Measurements from ENCODE around the gene TPSB2. TPM values are rescaled to one million over a fixed set of nuclear protein-coding genes. Genes with fewer than 3 reads are reported as not detected.
"Not testable (repeated sequence)": the region's sequence is repeated elsewhere in the genome, so short reads cannot be mapped to it uniquely, and the experiment has no call there.

TPSB2 gene
- total RNA-seq, 2 donors from 2014 or later: 39.1 to 92.9 TPM

DNA sequence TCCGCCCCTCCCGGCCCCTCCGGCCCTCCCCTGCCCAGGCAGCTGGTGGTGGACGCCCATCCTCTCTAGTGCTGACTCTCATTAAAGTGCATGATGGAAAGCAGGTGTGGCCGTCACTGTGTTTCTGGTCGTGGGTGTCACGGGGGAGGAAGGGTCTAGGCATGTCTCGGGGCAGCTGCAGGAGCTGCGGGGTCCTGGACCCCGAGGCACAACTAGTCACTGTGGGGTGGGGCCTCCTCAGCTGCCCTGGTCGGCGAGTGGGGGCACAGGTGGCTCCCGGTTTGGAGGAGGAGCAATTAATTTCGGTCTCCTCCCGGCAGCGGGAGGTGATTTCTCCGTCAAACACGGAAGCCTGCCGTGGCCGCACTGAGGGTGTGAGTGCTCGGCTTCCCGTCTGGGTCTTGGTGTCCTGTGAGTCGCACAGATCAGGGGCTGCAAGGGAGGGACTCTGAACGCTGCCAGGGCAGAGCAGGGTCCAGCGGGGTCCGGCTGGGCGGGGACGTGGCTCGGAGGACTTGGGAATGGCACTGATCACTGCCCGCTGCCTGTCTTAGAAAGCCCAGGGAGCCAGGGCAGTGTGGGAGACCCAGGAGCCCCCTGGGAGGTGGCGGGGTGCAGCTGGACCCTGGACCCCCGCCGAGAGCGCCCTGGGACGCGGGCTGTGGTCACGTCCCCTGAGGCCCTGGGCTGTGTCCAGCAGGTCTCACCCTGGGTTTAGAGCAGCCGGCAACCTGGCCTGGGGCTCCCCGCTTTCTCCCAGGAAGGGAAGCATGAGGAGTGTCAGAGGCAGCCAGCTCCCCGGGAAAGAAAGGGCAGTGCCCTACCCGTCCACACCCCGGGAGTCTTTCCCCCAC is 29.1 kb upstream of the TPSB2 start:
- Histone ChIP-seq H3K27me3 (peaks cover 37% of the 10 kb centered on the region), H3K9me3 (no peaks in the 10 kb centered on the region)

DNA sequence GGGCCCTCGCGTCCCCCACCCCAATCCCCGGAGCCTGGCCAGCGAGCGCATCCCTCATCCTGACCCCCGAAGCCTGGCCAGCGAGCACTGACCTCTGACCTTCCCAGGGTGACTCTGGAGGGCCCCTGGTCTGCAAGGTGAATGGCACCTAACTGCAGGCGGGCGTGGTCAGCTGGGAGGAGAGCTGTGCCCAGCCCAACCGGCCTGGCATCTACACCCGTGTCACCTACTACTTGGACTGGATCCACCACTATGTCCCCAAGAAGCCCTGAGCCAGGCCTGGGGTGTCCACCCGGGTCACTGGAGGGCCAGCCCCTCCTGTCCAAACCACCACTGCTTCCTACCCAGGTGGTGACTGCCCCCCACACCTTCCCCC is 28.2 kb upstream of the TPSB2 start:
- Histone ChIP-seq H3K4me1 (no peaks in the 10 kb centered on the region), H3K27ac (no peak overlapping the region), H3K36me3 (no peaks in the 10 kb centered on the region), H3K4me3 (no peak overlapping the region), H3K27me3 (peaks cover 36% of the 10 kb centered on the region), H3K9me3 (no peaks in the 10 kb centered on the region), H3K9ac (ENCODE audit: low read depth in 2 of 2, low read length in 2 of 2) (no peak overlapping the region)
- no peak for DNase-seq
- intact Hi-C loops (cut with DNase I): no loop called here
- TF ChIP-seq, protein P1, sequence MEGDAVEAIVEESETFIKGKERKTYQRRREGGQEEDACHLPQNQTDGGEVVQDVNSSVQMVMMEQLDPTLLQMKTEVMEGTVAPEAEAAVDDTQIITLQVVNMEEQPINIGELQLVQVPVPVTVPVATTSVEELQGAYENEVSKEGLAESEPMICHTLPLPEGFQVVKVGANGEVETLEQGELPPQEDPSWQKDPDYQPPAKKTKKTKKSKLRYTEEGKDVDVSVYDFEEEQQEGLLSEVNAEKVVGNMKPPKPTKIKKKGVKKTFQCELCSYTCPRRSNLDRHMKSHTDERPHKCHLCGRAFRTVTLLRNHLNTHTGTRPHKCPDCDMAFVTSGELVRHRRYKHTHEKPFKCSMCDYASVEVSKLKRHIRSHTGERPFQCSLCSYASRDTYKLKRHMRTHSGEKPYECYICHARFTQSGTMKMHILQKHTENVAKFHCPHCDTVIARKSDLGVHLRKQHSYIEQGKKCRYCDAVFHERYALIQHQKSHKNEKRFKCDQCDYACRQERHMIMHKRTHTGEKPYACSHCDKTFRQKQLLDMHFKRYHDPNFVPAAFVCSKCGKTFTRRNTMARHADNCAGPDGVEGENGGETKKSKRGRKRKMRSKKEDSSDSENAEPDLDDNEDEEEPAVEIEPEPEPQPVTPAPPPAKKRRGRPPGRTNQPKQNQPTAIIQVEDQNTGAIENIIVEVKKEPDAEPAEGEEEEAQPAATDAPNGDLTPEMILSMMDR (IDR thresholded peaks at IDR 0.05): no peak

More for the DNA sequence above, 29.1 kb upstream of the TPSB2 start:
- TF ChIP-seq, protein P1 (IDR thresholded peaks at IDR 0.05): no peak
- Histone ChIP-seq H3K4me1 (no peaks in the 10 kb centered on the region), H3K36me3 (no peaks in the 10 kb centered on the region), H3K9ac (ENCODE audit: low read depth in 2 of 2, low read length in 2 of 2) (no peak overlapping the region), H3K4me3 (no peak overlapping the region), H3K27ac (no peak overlapping the region)
- intact Hi-C loops (cut with DNase I): no loop called here
- no peak for DNase-seq

DNA sequence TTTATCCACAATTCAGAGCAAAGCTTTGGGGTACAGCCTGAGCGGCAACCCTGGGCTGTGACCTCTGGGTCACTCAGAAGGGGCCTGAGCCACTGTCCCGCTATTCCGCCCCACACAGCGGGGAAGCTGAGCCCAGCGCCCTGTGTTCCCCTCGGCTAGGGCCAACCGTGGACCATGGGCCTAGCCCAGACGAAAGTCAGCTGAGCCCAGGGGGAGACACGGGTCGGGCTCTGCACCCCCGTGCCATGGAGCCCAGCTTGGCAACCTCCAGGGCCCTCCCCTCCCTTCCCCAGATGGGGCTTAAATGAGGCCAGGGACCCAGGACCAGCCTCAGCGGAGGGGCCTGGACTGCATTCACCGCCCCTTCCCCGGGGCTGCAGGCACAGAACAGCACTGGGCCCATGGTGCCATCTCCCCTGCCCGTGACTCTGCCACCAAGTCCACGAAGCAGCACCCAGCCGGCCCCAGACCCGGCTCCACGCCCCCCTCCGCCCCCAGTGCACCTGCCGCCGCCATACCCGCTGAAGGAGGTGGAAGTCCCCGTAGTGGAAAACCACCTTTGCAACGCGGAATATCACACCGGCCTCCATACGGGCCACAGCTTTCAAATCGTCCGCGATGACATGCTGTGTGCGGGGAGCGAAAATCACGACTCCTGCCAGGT is 27.7 kb upstream of the TPSB2 start:
- intact Hi-C loops (cut with DNase I): no loop called here
- H3K9me3 ChIP-seq: no peaks in the 10 kb centered on the region
- no peak overlapping the region for H3K9ac ChIP-seq (ENCODE audit: low read depth in 2 of 2, low read length in 2 of 2)
- H3K27me3 ChIP-seq: peaks cover 31% of the 10 kb centered on the region
- TF ChIP-seq, protein P1 (IDR thresholded peaks at IDR 0.05): no peak
- no peaks in the 10 kb centered on the region for H3K4me1 ChIP-seq
- DNase-seq: no peak
- no peak overlapping the region for H3K27ac ChIP-seq
- no peaks in the 10 kb centered on the region for H3K36me3 ChIP-seq
- no peak overlapping the region for H3K4me3 ChIP-seq

DNA sequence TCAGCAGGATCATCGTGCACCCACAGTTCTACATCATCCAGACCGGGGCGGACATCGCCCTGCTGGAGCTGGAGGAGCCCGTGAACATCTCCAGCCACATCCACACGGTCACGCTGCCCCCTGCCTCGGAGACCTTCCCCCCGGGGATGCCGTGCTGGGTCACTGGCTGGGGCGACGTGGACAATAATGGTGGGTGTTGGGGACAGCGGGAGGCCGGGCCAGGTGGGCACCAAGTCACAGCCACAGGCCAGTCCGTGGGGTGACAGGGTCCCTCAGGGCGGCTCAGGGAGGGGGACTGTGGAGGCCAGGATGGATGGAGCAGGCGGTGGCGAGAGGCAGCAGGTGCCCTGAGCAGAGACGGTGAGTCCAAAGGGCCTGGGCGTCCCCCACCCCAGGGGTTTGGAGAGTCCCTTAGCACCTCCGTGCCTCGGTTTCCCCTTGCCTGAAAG is 26.9 kb upstream of the TPSB2 start:
- Histone ChIP-seq H3K9ac (ENCODE audit: low read depth in 2 of 2, low read length in 2 of 2) (no peak overlapping the region), H3K4me1 (no peaks in the 10 kb centered on the region), H3K9me3 (no peaks in the 10 kb centered on the region), H3K4me3 (no peak overlapping the region), H3K27ac (no peak overlapping the region), H3K27me3 (peaks cover 27% of the 10 kb centered on the region), H3K36me3 (no peaks in the 10 kb centered on the region)
- no peak for DNase-seq
- TF ChIP-seq, protein P1 (IDR thresholded peaks at IDR 0.05): no peak
- intact Hi-C loops (cut with DNase I): no loop called here

DNA sequence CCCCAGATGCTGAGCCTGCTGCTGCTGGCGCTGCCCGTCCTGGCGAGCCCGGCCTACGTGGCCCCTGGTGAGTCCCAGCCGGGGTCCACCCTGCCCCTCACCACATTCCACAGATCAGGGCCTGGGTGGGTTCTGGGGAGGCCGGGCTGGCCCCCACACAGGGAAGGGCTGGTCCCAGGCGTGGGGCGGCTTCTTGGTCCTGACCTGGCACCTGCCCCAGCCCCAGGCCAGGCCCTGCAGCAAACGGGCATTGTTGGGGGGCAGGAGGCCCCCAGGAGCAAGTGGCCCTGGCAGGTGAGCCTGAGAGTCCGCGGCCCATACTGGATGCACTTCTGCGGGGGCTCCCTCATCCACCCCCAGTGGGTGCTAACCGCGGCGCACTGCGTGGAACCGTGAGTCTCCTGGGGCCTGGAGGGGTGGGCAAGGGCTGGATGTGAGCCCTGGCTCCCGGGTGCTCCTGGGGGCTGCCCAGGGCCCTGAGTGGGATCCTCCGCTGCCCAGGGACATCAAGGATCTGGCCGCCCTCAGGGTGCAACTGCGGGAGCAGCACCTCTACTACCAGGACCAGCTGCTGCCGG is 26.4 kb upstream of the TPSB2 start:
- peaks cover 22% of the 10 kb centered on the region for H3K27me3 ChIP-seq
- DNase-seq; intact Hi-C loops (cut with DNase I); H3K36me3 ChIP-seq; H3K4me1 ChIP-seq; H3K27ac ChIP-seq; H3K4me3 ChIP-seq; H3K9ac ChIP-seq (ENCODE audit: low read depth in 2 of 2, low read length in 2 of 2); H3K9me3 ChIP-seq: not testable (repeated sequence)

DNA sequence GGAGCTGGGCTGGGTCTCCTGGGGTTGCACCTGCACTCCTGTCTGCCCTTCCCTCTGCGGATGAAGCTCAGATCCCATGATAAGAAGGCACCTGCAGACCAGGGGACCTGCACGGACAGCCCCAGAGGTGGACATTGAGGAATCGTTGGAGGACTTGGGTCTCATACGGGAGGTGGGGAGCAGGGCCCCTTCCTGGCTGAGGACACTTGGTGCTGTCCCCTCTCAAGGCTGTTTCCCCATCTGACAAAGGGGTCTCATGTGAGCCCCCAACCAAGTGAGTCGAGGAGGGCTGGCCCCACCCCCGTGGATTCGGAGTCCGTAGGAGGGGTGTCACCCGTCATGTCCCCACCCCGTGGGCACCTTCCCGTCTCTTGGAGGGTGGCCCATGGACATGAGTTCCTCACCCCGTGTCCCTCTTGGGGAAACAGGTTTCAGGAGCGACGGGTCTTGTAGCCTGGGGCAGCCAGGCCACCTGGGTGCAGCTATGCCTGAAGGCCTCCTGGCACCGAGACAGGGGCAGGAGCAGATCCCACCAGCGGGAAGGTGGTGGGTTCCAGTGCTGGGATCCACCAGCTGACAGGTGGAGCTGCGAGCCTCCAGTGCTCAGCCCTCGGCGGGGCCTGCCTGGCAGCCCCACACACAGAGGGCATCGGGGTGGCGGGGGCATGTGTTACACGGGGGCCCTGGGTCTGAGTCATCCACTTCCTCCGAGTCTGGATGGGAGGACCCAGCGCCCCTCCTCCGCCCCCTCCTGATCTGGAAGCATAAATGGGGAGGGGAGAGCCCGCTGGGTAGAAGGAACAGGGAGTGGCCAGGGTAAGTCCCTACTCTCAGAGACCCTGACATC is 25.5 kb upstream of the TPSB2 start, which contains the start of gene TPSD1:
TPSD1 (plus strand) TSS at position 794 of the 847 bp plus-strand sequence. CDS start 212 bp downstream, outside the sequence.
- H3K27me3 ChIP-seq: peaks cover 16% of the 10 kb centered on the region
- DNase-seq; H3K4me3 ChIP-seq; H3K4me1 ChIP-seq; H3K36me3 ChIP-seq; H3K9ac ChIP-seq (ENCODE audit: low read depth in 2 of 2, low read length in 2 of 2); intact Hi-C loops (cut with DNase I); H3K9me3 ChIP-seq; H3K27ac ChIP-seq: not testable (repeated sequence)

DNA sequence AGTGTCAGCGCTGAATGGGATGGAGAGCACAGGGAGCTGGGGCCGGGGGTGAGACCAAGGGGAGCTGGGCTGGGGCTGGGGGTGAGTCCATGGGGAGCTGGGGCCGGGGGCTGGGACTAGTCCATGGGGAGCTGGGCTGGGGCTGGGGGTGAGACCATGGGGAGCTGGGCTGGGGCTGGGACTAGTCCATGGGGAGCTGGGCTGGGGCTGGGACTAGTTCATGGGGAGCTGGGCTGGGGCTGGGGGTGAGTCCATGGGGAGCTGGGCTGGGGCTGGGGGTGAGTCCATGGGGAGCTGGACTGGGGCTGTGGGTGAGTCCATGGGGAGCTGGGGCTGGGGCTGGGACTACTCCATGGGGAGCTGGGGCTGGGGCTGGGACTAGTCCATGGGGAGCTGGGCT is 24.8 kb upstream of the TPSB2 start:
- H3K27me3 ChIP-seq; H3K9me3 ChIP-seq; H3K27ac ChIP-seq; H3K4me3 ChIP-seq; intact Hi-C loops (cut with DNase I); DNase-seq; H3K9ac ChIP-seq (ENCODE audit: low read depth in 2 of 2, low read length in 2 of 2); H3K36me3 ChIP-seq; H3K4me1 ChIP-seq: not testable (repeated sequence)

DNA sequence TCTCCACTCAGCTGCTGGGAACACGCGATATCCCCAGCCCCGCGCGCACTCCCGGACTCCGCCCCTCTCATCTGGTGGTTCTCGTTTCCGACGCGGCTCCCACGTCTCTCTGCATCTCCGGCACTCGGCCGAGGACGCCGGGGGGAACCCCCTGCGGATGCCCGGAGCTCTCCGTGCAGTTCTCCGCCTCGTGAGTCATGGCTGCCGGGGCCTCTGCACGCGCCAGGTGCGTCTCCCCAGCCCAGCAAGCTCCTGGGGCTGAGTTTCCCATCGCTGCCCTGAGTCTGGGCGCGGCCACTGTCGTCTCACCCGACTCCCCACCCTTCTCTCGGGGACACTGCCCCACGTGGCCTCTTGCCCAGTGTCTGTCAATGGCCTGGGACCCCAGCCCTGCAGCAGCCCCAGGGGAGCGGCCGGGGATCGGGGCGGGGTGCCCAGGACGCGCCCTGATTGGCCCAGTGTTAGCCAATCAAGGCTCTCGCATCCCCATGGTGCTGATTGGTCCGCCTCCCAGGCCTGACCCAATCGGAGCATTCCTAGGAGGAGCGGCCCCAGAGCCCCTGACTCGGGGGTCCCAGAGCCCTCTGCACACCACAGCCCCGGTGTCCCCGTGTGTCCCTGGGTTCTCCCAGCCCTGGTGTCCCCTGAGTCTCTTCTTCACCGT is 23.8 kb upstream of the TPSB2 start:
- H3K9ac ChIP-seq (ENCODE audit: low read depth in 2 of 2, low read length in 2 of 2); intact Hi-C loops (cut with DNase I); H3K4me1 ChIP-seq; H3K9me3 ChIP-seq; H3K27ac ChIP-seq; H3K27me3 ChIP-seq; DNase-seq; H3K4me3 ChIP-seq; H3K36me3 ChIP-seq: not testable (repeated sequence)
